ENCODE measurements around the gene ZNF644. TPM values are rescaled to one million over a fixed set of nuclear protein-coding genes. Genes with fewer than 3 reads are reported as not detected.

The ZNF644 gene
- total and polyA plus RNA-seq, 9 donors = 21.0 to 68.6 (median 56.6) TPM

DNA sequence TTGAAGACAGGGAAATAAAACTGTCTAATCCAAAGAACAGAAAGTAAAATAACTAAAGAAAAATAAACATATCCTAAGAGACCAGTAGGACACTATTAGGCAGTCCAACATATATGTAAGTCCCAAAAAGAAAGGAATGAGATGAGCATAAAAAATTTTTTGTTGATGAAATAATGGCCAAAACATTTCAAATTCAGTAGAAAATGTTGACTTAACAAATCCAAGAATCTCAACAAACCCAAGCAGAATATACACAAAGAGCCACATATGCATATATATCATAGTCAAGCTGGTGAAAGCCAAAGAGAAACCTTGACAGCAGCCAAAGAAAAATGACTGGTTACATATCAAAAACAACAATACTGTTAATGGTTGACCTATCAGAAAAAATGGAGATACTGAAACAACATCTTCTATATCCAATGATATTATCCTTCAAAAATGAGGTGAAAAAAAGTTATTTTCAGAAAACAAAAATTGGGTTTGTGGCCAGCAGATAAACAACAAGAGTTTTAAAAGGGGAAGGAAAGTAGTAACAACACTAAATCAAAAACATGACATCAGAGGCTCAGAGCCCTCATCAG, 26.4 kb downstream of the ZNF644 start:
- Histone ChIP-seq H3K27ac (no peak overlapping the region), H3K27me3 (no peaks in the 10 kb centered on the region), H3K9me3 (no peaks in the 10 kb centered on the region), H3K36me3 (no peaks in the 10 kb centered on the region), H3K4me1 (ENCODE audit: insufficient read depth) (no peaks in the 10 kb centered on the region), H3K4me3 (no peak overlapping the region)
- intact Hi-C loops (cut with DNase I) = no loop called here
- DNase-seq = no peak
- no peak for TF ChIP-seq EP300 (IDR thresholded peaks at IDR 0.05)
- no peak for TF ChIP-seq POLR2A (IDR thresholded peaks at IDR 0.05)
- no peak for TF ChIP-seq CTCF (IDR thresholded peaks at IDR 0.05)

DNA sequence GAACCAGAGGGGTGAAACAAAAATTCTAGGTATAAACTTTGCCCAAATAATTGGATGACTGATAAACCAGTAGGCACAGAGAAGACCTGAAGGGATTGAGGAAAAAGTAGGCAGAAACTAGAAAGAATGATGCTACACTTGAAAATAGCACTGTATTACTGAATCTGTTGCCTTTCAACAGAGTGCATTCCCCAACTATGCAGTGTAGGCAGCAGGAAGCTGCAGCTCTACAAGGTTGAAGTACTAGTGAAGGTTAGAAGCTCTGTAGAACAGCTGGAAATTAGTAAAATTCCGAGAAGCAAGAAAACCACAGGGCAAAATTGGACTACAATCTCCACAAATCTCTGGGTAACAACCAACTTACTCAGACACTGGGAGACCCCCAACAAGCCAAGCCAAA, 27.4 kb downstream of the ZNF644 start:
- DNase-seq = no peak
- Histone ChIP-seq H3K27ac (no peak overlapping the region), H3K9me3 (no peaks in the 10 kb centered on the region), H3K27me3 (no peaks in the 10 kb centered on the region), H3K4me1 (ENCODE audit: insufficient read depth) (no peaks in the 10 kb centered on the region), H3K36me3 (no peaks in the 10 kb centered on the region), H3K4me3 (no peak overlapping the region)
- TF ChIP-seq CTCF (IDR thresholded peaks at IDR 0.05) (no peak), POLR2A (IDR thresholded peaks at IDR 0.05) (no peak), EP300 (IDR thresholded peaks at IDR 0.05) (no peak)
- intact Hi-C loops (cut with DNase I) = no loop called here
- 96 to 100% (median 97%) methylated on average over 1 of the region's 1 CpG for WGBS, 3 donors

GRCh38 chr1:90993245-90993644, 28.6 kb downstream of the ZNF644 start:
- no peaks in the 10 kb centered on the region for H3K36me3 ChIP-seq
- no peak for DNase-seq
- H3K4me1 ChIP-seq (ENCODE audit: insufficient read depth) = no peaks in the 10 kb centered on the region
- no peaks in the 10 kb centered on the region for H3K9me3 ChIP-seq
- 82 to 86% (median 85%) methylated on average over 2 of the region's 2 CpGs for WGBS, 3 donors
- intact Hi-C loops (cut with DNase I) = no loop called here
- H3K4me3 ChIP-seq = no peak overlapping the region
- H3K27ac ChIP-seq = no peak overlapping the region
- TF ChIP-seq EP300 (IDR thresholded peaks at IDR 0.05) (no peak), CTCF (IDR thresholded peaks at IDR 0.05) (no peak), POLR2A (IDR thresholded peaks at IDR 0.05) (no peak)
- H3K27me3 ChIP-seq = no peaks in the 10 kb centered on the region

DNA sequence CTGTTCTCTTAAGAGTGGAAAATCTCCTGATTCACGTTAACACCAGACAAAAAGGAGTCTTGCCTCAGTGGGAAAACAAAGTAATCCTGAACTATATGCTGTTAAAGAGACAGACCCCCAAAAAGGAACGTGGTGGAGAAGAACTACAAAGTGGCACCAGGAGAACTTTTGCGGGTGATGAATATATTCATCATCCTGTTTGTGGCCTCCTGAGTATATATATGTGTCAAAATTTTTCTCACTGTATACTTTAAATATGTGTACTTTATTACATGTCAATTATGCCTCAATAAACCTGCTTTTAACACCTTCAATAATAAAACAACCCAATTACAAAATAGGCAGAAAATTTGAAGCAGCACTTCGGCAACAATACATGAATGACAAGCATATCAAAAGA, 31.1 kb downstream of the ZNF644 start:
- no peaks in the 10 kb centered on the region for H3K4me1 ChIP-seq (ENCODE audit: insufficient read depth)
- H3K9me3 ChIP-seq = no peaks in the 10 kb centered on the region
- WGBS, 3 donors = 94 to 97% (median 94%) methylated on average over 4 of the region's 4 CpGs
- no peak overlapping the region for H3K4me3 ChIP-seq
- no peaks in the 10 kb centered on the region for H3K27me3 ChIP-seq
- TF ChIP-seq CTCF (IDR thresholded peaks at IDR 0.05) = no peak
- TF ChIP-seq POLR2A (IDR thresholded peaks at IDR 0.05) = no peak
- no peak for TF ChIP-seq EP300 (IDR thresholded peaks at IDR 0.05)
- intact Hi-C loops (cut with DNase I) = no loop called here
- no peak for DNase-seq
- H3K27ac ChIP-seq = no peak overlapping the region
- H3K36me3 ChIP-seq = no peaks in the 10 kb centered on the region
